Endometrium (tissue), 2 donors: ENCODE measurements around the gene WHRN.

Experiments
- FAIRE-seq: peaks from 2 replicates; lab custom pipeline; 2012; peaks lifted over from hg19 to GRCh38; lab: Jason Lieb, UNC
- donor health status: control.
- donor health status: control.

WHRN gene

DNA sequence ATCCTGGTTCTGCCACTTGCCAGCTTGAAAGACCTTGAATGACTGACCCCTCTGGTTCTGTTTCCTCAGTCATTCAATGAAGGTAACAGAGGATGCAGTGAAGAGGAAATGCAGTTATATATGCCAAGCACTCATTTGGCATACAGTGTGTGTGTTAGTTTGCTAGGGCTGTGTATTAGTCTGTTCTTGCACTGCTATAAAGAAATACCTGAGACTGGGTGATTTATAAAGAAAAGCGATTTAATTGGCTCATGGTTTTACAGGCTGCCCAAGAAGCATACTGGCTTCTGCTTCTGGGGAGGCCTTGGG, 8.6 kb upstream of the WHRN start:
- no peak for FAIRE-seq

DNA sequence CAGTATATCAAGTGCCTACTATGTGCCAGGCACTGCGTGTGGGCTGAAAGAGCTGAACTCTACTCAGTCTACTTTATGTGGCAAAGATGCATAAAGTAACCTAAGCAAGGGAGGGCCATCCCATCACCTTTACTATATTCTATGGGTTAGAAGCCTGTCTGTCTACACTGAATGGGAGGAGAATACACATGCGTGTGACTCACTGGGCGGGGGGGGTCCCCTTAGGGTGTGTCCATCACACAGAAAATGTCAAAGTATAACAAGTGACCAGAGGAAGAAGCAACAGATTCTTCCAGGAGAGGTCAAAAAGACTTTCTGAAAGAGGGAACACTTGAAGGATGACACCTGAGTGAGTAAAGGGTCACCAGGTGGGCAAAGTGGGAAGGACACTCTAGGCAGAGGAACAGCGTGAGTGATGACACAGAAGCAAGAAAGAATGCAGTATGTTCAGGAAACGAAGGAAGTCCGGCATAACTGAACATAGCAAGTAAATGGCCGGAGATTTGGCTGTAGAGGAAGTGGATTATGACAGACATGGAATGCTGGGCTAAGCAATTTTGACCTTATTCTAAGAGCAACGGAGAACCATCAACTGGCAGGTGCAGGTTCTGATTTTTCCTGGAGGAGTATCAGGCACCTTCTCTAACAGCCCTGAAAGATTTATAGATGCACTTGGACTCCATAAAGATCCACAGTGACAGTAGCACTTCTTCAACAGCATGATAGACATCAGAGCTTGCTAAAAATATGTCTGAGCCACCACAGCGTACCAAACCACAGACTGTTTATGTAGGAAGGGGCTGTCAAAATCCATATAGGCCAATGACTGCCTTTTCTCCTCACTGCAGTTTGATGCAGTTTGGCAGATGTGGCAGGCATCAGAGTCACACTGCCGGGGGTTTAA, 8.0 kb upstream of the WHRN start:
- FAIRE-seq, result no peak

DNA sequence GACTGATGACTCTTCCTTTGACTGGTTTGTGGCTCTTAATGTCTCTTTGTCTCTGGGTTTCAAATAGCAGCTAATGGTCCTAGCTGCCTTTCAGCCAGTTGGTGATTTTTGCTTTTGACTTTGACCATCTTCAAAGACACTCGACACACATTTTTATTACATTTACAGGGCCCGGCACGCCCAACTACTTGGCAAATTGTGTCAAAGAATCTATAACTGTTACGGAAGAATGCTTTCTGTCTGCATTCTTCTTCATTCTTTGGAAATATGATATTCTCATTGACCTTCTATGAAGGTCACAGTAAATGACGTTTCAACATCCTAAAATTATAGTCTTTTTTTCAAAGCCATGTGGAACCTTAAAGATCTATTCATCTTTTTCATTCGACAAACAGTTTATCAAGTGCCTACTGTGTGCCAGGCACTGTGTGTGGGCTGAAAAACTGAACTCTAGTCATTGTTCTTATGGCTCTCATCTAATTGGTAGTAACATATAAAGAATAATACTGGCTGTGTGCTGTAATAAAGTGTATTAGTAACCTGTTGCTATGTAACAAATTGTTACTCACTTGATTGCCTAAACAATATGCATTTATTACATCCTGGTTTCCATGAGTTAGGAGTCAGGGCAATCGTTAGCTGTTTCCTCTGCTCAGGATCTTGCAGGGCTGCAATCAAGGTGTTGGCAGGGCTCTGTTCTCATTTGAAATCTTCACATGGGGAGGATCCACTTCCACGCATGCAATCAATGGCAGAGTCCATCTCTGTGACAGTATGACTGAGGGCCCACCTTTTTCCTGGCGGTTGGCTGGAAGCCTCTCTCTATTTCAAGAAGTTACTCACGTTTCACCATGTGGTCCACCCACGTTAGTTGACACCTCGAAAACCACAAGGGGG, 7.0 kb upstream of the WHRN start:
- no peak for FAIRE-seq

DNA sequence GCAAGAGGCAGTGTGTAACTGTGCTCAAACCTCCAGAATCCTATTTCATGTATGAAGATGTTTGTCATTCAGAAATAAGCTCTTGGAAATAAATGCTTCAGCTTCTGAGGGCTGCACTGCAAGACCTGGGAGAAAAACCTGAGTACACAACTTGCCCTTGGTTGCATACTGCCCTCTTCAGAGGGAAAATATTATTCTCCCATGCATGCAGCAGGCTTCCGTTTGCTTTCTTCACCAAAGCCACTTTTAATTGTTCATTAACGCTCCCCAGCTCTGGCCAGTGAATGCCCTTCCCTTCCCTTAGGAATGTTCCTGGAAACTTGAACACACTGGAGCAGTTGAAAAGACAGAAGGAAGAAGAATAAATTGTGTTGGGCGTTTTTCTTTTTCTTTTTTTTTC, 2.5 kb upstream of the WHRN start:
- no peak for FAIRE-seq

DNA sequence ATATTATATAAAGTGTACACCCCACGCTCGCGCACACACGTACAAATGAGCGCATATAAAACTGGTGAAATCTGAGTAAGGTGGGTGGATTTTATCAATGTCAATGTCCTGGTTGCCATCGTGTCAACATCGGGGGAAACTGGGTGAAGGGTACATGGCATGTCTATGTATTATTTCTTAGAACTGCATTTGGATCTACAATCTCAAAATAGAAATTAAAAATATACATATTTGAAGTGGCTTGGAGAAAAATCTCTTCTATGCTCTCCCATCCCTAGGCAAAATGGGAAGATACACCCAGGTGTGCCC, 763 bp upstream of the WHRN start:
- no peak for FAIRE-seq

DNA sequence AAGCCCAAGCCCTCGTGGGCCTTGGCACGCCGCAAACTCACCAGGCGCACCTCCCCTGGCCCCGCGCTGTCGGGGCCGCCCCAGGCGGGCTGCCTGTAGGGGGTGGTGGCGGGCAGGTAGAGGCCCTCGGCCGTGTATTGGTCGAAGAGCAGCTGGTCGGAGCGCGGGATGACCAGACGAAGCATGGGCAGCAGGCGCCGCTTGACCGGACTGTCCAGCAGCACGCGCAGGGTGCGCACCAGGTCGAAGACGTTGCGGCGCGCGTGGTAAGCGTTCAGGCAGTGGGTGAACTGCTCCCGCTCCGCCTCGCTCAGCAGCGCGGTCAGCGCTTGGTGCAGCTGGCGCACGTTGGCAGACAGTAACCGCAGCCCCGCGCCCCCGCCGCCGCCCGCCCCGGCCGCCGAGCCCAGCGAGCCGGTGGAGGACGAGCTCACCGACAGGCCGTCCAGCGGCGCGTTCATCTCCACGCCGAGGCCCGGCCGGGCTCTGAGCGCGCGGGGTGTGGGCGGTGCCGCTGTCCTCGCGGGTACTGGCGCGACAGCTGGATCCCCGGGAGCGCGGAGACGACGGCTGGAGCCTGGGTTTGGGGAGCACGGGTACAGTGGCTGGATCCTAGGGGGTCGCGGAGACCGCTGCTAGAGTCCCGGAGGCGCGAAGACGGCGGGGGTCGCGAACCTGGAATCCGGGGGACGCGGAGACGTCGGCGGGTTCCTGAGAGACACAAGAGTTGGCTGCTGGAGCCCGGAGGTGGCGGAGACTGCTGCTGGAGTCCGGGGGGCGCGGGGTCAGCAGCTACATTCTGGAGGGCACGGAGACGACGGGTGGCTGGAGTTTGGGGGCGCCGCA, 709 bp downstream of the WHRN start:
- no peak for FAIRE-seq

DNA sequence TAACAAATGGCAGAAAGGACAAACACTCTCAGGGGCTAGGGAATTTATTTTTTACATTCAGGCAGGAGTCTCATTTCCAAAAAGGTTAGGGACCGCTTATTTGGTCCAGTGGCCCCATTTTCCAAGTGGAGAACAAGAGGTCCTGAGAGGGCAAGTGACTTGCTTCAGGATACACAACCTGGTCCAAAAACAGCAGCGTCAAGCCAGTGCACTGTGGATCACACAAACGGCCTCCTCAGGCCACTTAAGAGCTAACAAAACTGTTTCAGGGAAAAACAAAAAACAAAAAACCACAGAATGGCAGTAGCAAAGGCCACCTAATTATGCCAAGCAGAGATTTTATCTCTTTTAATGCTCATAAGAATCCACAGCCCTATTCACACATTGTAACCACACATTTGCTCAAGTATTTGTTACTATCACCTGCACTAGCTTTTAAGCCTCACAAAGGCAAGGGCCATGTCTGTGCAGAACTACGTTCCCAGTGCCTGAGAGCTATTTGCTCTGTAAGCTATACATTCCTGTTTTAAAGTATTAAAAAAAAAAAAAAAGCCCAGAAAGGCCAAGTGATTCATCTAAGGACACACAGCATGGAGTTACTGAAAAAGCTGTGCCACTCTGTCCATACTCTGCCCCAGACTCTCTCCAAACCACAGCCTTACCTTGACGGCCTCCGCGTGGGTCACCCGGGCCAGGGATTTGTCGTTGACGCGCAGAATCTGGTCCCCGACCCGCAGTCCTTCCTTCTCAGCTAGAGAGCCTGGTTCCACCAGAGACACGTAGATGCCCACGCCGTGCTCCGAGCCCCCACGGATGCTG, 1.5 kb downstream of the WHRN start:
- FAIRE-seq, result no peak

DNA sequence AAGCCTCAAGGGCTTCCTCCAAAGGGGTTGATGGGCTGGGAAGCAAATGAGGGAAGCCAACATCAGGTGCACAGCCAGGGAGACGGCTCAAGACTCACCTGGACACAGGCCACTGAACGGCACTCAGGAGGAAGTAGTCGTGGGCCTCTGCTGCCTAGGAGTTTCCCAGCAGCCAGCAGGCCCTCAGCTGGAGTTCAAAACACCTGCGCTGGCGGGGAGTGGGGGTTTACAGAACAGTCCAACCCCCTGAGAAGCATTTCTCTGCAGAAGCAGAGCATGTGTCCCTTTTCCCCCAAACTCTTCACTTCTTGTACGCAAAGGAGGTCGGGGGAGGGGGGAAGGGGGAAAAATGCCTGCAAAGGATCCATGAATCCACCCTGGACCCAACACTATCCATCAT, 2.3 kb downstream of the WHRN start:
- no peak for FAIRE-seq

DNA sequence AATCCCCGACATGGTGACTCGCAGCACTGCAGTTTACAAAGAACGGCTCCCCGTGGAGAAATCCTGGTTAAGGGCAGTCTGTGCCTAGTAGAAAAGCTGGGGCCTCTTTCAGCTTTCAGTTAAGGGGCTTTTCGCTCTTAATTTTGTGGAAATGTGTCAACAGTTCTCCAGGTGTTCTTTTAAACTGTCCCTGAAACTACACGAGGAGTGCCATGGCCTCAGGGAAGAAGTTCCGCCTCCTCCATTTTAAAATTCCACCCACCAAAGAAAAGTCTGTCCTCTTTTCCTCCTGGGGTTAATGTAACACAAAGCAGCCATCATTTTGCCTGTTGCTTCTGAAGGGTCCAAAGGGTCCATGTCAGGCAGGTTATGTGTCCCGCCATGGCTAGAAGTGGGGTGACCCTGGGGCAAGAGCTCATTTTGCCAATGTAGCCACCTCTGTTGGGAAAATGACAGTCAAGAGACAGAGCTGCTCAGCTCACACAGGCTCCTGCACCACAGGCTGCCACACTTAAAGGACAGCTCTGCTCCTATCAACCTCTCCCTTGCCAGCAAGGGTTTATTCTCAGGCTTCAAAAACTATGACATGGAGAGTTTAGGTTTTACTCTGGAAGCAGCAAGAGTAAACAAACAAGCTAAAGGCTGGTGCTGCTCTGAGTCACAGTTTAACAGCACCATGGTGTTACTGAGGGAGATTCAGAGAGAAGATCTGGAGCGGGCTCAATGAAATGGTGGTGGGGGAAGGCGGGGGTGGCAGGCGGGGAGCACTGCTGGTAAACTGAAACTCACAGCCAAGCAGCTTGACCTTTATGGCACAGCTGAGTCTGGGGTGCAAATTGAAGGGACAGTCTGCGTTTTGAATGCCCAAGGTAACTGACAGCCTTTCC, 3.2 kb downstream of the WHRN start:
- no peak for FAIRE-seq

DNA sequence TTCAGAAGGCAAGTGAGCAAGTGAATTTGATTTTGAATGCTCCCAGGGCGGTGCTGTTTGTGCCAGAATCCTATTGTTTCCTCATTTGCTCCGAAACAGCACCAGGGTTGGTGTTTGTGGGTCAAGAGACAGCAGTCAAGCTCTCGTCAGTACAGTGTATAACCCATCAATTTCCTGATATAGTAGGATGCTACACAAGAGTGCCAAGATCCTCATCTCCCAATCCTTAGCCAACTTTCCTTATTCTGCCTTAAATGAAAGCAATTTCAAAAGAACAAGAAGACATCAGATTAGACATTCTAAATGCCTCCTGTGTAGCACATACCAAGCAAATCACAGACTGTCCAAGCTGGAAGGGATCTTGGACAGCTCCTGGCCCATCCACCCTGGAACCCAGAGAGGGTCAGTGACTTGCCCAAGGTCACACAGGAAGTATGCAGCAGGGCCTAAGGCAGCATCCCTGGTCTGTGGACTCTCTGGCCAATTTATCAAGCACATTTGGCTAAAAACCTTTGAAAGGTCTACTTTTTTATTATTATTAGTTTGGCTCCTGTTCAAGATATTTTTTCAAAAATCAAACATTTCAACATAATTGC, 4.5 kb downstream of the WHRN start:
- no peak for FAIRE-seq

DNA sequence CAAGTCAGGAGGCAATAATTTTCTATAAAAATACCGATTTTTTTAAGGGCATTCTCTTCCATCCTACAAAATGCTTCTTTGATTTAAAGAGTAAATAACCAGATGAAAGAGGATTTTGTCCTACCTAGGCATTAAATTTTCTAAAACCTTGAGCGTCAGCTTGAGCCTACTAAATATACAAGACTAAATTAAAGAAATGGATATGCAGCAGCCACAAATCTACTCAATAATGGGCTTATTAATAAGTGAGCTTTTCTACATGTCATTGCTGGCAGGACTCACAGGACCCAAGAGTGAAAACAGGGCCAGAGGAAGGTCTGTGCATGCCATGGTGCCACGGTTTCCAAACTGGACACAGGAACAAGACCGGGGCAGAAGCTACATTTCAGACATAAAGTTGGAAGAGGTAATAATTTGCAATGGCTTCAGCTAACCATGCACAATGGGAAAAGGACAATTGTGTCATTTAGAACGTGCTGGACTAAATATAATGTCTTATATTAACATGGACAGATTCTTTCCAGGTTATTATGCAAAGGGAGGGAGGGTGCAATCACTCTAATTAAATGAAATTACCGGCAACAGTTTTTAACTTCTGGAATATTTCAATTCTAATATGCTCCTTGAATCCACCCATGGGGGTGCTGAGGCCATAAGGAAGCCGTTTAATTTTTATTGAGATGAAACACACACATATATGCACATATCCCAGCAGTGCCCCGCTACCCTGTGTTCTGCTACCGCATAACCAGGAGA, 5.2 kb downstream of the WHRN start:
- no peak for FAIRE-seq

DNA sequence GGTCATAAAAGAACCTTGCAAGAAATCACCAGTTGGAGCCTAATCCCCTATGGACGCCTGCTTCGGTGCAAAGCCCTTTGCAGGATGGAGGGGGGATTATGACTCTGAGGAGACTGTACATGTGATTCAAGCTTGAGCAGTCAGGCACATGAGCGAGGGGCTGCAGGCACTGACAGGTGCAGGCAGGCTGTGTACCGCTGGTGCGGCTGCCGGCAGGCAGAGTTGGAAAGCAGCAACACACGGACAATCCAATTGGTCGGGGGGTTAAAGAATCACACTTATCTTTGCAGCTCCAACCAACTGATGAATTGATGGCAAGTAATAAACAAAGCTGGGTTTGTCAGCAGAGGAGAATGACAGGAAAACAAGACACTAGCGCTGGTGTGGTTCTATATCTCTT, 5.7 kb downstream of the WHRN start:
- no peak for FAIRE-seq

DNA sequence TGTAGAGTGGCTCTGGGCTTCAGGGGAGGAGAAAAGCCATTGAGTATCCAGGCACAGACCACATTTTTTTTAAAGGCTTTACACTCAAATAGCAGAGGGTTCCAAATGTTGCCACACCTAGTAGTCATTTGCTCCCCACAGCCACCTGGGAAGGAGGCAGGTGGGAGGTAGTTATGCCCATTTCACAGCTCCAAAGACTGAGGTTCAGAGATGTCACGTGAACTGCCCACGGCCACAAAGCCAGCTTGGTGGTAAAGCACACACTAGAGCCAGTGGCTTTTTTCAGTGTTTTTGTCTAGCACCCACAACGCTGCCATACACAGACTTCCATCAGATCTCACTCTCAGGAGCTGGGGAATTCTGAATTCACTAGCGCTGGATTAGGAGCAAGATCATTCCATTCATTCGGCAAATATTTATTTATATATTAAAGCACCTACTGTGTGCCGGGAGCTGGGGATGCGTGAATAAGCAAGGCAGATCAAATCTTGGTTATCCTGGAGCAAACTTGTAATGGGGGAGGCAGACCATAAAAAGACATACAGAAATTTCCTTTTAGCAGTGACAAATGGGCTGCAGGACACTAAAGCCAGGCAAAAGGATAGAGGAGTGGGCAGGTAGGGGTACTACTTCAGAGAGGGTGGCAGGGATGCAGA, 7.4 kb downstream of the WHRN start:
- no peak for FAIRE-seq

DNA sequence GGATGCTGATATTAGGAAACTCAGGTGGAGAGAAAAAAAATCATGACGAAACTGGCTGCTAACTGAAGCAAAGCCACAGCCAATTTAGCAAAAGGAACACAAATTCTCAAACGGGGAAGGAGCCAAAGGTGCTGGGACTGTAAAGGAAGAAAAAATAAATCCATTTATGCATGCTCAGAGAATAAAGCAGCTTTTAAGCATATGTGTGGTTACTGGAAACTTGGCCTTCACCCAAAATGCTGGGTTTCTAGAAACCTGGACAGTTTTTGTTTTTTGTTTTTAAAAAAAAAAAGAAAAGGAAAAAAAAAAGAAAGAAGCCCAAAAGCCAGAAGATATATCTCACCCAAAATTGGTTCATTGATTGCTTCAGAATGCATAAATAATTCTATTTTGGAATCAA, 8.0 kb downstream of the WHRN start:
- FAIRE-seq, result peak; percentile 31

DNA sequence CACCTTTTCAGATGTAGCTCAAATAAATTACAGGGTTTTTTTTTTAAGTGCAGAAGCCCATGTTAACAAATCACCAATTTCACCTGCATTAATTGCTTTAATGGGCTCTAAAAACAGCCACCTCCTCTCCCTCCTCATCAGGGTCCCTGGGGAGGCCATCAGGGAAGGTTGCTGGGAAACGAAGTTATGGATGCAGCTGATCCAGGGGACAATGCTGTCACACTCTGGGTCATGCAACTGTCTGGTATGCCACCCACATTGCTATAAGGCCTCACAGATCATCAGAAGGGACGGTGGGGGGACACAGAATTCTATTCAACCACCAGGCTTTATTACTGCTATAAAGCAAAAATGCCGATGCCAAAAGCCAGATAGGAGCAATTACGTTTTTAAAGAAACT, 9.3 kb downstream of the WHRN start:
- FAIRE-seq, result no peak

DNA sequence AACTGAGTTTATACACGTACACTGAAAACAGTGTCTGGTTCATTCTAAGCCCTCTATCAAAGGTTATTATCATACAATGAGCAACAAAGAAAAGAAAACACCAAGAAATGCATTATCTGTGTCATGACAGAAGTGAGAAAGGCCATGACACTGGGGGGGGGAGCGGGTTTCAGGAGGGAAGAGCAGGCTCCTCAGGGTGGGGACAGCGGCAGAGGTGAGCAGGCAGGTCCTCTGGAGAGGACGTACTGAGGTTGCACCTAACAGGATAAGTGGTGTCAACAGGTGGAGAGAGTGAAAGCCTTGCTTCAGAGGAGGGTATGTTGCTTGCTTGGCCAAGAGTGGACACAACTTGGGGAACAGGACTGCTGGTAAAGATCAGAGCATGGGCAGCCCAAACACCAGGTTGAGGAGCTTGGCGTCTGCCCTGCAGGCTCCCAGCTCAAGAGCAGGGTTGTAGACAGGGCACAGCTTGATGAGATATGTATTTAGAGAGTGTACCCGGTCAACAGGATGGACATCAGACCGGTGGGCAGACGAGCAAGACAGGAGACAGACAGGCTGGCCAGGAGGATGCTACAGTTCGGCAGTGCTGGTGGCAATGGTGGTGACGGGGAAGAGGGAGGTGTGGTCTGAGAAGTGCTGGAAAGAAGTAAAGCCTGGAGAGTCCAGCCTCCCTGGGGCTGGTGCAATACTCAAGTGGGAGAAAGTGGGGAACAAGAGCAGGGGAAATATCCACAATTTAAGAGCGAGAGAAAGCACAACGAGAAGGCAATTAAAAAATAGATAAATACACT, 10.3 kb downstream of the WHRN start:
- no peak for FAIRE-seq

DNA sequence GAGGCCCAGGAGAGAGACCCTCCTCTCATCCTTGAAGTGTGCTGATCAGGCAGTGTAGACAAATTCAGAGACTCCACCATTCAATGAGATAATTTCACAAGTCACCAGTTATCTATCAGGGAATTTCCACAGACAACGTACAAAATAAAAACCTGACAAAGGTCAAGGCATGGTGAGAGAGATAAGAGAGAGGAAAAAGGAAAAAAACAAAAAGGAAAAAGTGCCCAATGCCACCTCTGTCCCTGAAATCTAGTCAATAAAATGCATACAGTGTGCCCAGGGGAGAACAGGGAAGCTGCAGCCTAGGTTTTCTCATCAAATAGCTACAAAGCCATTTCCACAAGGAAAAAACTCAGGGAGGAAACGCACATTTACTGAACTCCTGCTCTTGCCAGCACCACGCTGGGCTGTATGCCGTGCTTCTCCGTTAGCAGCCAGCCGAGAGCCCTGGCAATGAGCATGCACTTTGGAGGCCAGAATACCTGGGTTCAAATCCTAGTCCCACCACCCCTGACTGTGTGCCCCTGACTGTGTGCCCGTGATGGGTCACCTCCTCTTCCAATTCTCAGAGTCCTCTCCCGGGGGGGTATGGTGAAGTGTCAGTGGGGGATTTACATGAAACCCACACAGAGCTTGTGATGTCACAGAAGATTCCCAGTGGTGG, 11.6 kb downstream of the WHRN start:
- no peak for FAIRE-seq

DNA sequence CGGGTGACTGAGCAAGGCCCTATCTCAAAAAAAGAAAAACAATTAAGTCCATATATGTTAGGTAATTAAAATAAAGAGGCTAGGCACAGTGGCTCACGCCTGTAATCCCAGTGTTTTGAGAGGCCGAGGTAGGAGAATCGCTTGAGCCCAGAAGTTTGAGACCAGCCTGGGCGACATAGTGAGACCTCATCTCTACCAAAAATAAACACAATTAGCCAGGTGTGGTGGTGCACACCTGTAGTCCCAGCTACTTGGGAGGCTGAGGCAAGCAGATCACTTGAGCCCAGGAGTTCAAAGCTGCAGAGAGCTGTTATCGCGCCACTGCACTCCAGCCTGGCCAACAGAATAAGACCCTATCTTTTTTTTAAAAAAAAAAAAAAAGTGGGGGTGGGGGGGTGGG, 12.3 kb downstream of the WHRN start:
- FAIRE-seq, result no peak
